ENCODE results near the gene FBXO41.
"Not testable (repeated sequence)": the region's sequence is repeated elsewhere in the genome, so short reads cannot be mapped to it uniquely, and the experiment has no call there.

Gene FBXO41

DNA sequence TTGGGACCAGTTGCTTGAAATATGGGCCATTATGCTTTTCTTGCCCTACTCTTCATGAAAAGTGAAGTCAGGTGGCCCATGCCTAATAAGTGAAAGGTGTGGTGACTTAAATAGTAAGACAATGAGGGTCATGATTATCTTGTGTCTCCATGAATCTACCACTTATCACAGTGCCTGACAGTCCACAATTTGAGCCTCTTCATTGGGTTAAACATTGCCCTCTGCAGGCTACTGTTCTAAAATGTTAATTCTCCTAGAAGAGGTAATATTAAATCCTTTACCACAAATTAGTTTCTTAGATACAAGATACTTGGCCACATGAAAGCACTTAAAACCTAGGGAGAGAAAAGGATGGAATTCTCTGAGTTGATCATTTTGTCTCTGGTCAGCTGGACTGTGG lies 5.0 kb upstream of the FBXO41 start:
- DNase-seq: no peak

DNA sequence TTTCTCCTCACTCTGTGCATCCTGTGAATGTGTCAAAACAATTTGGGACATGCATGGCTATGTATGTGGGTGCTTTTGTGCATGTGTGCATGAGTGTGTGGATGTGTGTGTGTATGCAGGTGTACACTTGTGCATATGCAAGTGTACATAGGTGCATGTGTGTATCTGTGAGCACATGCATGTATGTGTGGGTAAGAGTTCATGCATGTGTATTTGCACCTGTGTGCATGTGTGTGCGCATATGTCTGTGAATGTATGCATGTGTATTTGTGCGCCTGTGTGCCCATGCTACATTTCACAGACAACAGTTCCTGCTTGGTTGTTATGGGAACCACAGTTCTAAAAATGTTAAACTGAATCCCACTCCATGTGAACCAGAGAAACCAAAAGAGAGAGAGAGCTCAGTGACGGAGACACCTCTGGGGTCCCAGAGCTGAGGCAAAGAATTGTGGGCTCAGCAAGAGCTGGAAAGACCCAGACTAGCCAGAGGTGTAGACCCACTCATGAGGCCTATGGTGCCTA lies 1.9 kb upstream of the FBXO41 start:
- DNase-seq: no peak

DNA sequence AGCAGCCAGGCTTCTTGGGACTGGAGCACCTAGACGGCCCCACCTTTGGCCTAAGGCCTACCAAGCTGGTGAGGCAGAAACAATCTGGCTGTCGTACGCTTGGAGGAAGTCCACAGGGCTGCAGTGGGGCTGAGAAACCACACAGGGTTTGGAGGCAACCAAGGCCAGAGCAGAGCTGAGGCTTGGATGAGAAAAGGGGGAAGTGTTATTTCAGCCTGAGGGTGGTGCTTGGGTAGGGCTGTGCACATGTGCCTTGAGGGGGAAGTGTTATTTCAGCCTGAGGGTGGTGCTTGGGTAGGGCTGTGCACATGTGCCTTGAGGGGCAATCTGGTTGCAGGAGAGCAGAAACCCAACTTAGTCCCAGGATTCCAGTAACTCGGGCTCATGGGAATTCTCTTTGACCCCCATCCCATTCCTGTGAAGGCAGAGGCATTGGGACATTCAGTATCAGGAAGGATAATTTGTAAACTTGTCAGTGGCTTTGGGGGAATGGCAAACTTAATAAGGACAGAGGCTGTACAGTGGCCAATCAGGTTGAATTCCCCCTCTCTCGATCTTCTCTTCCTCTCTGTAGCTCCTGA lies 971 bp upstream of the FBXO41 start:
- DNase-seq: no peak

GRCh38 chr2:73283545-73284295 lies 558 bp downstream of the FBXO41 start:
- no peak for DNase-seq

DNA sequence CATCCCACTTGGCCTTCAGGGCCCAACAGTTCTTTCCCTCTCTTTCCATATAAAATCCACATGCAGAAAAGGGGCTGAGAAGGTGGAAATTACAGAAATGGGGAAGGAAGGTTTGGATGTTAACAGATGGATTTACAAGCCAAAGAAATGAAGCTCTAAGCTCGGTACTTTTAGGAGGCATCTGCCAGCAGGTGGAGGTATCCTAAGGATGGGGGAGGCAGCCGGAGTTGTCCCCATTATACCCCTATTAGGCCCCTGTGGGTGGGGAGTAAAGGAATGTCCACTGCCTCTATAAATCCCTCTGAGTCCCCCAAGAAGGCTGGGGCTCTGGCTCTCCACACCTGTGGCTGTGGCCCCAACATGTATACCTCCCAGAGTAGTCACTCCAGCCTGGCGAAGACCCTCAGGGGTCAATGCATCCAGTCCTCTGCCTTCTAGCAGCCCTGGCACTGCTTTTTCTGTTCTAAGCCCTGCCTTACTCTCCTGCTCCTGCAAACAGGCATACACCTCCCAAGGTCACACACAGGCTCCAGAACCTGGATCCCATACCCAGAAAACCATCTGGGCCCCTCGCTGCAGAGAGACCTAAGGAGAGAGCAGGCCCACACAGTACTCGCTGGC lies 1.2 kb downstream of the FBXO41 start:
- no peak for DNase-seq

- no peak for DNase-seq
Measured at GRCh38 chr2:73281244-73281643, 3.0 kb downstream of the FBXO41 start.

DNA sequence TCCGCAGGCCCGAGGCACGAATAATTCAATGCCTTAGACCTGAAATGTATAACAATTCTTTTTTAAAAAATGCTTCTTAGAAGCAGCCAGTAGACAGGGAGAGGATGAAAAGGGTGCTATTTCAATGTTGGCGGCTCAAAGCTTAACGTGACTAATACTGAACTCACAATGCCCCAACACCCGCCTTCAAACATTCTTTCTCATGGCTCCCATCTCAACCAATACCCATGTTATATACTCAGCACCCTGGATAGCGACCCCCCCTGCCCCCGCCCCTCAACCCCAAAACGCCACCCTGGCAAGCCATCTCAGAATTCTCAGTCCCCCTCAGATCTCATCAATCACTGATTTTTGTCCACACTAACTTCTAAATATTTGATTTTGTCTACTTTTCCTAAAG lies 4.4 kb downstream of the FBXO41 start:
- DNase-seq: no peak

DNA sequence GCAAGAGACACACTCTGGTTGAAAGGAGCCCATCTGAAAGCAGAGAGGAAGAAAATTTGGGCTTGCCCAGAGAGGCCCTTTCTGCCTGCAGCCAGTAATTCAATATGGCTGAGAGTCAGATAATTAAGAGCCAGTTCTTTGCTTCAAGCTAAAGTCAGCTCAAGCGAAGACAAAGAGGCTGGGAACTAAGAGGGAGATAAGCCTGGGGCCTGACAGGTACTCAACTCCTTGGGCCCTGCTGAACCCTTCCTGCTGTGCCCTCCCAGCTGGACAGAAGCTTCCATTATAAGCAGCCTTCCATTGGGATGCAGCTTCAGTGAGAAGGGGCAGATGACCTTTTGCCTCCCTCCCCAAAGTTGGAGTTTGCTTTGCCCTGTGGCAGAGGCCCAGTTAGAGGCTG lies 12.0 kb downstream of the FBXO41 start:
- DNase-seq: no peak

DNA sequence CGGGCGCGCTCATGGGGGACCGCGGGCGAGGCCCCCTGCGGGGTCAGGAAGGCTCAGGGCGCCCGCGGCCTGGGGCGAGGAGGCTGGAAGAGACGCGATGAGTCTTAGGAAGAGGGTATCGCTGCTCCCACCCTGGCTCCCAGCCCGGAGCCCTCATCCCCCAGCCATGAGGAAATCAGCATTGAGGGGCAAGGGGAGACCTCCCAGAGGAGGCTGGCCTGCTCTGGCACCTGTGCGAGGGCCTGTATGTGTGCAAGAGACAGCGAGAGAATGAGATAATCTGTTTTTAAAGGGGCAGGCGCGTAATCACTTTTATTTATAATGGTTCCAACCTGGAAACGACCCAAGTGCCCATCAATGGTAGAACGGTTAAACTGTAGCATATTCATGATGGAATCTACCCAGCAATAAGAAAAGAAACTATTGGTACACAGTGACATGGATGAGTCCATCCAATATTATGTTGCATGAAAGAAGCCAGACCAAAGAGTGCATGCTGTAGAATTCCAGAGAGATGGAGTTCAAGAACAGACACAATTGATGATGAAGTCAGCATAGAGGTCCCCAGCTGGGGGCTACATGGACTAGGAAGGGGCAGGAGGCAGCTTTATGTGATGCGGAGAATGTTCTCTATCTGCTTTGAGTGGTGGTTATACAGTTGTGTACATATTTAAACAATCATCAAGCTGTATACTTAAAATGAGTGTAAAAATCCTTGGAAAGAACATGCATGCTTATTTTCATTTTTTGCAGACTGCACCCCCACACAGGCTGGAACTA lies 14.4 kb downstream of the FBXO41 start:
- no peak for DNase-seq

- peak; percentile 84 for DNase-seq
Measured at GRCh38 chr2:73268830-73269685, 15.2 kb downstream of the FBXO41 start.

- DNase-seq: no peak
Measured at GRCh38 chr2:73268366-73268829, 15.9 kb downstream of the FBXO41 start.

DNA sequence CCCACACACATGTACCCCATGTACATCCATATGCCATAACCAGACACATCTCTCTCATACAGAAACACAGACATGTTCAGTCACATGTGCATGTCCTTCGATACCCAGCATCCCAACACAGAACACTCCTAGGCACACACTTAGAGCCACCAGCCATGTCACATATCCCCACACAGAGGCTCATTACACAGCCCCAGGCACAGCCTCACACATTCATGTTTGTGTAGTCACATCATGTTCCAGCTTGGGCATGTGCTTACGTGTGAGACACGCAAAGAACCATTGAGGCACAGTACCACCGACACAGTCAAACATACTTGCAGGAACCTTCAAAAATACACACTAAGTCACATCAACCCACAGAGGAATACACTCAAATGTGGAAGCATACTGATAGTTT lies 17.3 kb downstream of the FBXO41 start:
- no peak for DNase-seq

DNA sequence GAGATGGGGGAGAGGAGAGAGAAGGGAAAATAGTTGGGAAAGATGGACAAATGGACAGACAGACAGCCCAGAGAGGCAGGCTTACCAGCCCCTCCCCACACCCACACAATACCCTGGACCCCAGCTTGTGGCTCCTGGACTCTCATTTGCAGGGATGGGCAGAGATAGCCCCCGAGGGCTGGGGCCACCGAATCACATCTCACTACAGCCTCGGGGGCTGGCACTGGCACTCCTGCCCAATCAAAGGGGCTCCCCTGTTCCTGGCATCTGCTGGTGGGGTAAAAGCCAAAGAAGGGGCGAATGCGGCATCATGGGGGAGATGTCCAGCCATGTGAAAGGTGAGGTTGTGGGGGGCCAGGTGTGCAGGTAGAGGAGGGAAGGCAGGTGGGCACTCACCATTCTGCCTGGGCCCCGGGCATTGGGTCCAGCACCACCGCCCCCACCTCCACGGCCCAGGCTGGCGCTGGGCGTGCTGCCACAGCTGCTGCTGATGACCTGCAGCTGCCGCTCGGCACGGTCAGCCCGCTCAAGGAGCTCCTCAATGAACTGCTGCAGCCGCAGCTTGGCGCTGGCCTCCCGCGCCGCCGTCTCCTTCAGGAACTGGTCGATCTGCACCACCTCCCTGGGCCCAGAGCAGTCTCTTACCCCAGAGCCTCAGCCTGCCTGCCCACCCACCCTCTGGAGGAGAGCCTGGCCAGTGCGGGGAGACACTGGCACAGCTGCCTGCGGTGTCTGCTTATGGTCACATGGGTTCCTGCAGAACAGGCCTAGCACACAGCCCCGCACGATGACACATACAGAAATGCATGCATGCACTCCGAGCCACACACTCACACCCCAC lies 18.0 kb downstream of the FBXO41 start:
- no peak for DNase-seq

DNA sequence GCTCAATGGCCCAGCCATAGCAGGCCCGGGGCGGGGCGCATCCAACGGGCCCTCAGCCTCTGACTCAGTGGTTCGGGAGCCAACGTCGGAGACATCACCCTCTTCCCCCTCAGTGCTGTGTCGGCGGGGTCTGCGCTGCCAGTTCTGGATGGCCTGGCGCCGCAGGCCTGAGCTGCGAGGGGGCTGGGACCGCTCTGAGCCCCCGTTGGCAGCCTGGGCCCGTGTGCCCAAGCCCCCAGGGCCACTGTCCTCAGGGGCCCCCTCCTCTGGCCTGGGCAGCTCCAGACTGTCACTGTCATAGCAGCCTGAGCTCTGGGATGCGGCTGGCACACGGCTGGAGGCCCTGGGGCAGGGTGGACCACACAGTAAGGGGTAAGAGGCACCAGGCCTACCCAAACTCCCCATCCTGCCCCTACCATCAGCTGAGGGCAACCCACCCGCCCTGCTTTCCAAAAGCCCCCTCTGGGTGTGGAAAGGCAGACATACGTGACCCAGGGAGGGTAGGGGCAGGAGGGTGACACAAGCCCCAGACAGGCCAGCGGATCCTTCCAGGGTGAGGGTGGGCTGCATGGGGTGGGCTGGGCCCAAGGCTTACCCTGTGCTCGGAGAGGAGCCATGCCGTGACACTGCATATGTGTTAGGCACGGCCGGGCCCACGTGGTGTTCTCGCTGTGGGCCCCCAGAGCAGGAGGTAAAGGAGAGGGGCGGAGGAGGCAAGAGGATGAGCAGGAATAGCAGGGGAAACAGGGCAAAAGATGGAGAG lies 18.8 kb downstream of the FBXO41 start:
- DNase-seq: no peak

DNA sequence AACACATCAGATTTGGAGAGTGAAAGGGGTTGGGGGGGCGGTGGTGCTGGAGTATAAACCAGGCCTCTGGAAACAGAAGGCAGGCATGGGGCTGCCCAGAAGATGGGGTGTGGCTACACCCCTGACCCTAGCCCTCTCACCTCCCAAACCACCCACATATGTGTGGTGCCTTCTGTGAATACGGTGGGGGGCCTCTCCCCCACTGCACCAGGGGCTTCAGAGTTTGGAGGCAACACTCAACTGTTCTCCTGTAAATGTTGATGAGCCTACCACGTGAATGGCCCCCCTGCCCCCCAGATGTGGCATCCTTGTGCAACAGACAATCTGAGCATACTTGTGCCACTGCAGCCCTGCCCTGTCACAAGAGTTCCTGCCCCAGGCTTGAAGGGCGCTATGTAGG lies 19.5 kb downstream of the FBXO41 start:
- DNase-seq: no peak

GRCh38 chr2:73264332-73264606 lies 20.0 kb downstream of the FBXO41 start:
- DNase-seq: no peak

DNA sequence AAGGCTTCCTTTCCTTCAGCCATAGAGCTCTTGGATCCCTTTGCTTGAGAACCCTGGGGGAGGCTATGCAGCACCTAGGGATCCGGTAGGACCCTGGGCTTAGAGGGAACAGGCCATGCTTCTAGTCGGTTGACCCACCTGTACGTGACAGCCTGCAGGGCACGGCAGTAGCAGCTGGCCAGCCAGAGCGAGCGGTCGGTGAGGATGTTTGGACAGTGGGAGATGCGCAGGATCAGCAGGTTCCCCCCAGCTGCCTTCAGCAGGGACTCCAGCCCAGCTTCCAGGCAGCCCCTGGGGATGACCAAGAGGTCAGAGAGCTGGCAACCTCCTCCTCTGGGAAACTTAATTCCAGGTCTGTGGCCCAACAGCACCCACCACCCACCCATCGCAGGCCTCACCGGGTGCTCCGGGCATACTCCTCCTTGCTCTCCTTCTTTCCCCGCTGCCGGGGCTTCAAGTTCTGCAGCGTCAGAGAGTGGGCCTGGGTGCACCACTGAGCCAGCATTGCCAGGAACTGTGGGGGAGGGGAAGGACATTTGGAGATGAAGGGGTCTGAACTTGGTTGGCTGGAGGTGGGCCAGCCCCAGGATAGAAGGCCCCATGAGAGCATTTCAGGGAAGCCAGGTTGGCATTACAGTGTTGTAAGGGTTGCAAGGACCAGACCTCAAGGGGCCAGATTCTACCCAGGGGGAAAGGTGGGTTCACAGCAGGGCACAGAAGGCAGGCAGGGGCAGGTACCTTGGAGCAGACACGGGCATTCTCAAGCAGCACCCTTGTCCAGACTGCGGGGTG lies 20.5 kb downstream of the FBXO41 start:
- no peak for DNase-seq

DNA sequence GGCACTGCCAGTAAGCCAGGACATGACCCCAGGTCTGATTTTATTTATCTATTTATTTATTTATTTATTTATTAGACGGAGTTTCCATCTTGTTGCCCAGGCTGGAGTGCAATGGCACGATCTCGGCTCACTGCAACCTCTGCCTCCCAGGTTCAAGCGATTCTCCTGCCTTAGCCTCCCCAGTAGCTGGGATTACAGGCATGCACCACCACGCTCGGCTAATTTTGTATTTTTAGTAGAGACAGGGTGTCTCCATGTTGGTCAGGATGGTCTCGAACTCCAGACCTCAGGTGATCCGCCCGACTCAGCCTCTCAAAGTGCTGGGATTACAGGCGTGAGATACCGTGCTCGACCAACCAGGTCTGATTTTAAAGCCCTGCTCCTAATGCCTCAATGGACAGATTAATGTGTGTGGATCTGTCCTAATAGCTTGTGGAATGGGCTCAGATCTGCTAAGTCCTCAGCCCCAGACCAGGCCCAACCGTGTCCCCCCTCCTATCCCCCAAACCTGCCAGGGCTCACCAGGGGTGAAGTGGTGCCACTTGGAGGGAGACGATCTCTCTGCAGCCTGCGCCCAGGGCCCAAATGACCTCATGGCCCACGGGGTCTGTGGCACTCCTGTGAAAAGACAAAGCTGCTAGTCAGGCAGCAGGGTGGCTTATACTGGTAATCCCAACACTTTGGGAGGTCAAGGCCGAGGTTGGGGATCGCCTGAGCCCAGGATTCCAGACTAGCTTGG lies 21.4 kb downstream of the FBXO41 start:
- DNase-seq: not testable (repeated sequence)

GRCh38 chr2:73262108-73262651 lies 22.1 kb downstream of the FBXO41 start:
- DNase-seq: no peak

Data from COR-L47 (cell line).